RKO (cell line): ENCODE data around the gene SSBP4.
A peak's percentile ranks its signal among the peaks of the same experiment; 100 is the strongest.

ENCODE experiments used
- DNase-seq: peaks from one replicate; pipeline ENCODE4 v3.0.0-alpha.2; 2016; ENCODE audit warnings: low spot score

SSBP4 gene

GRCh38 chr19:18420930-18421329 is 1.7 kb downstream of the SSBP4 start:
- DNase-seq: no peak

GRCh38 chr19:18421371-18421959 is 2.3 kb downstream of the SSBP4 start:
- DNase-seq: no peak

GRCh38 chr19:18422530-18423191 is 3.5 kb downstream of the SSBP4 start:
- no peak for DNase-seq

- no peak for DNase-seq
Observed at GRCh38 chr19:18423258-18424020, 4.2 kb downstream of the SSBP4 start.

GRCh38 chr19:18424122-18424889 is 5.1 kb downstream of the SSBP4 start:
- DNase-seq: no peak

- no peak for DNase-seq
Observed at GRCh38 chr19:18424890-18425514, 5.8 kb downstream of the SSBP4 start.

GRCh38 chr19:18425515-18426415 is 6.6 kb downstream of the SSBP4 start:
- DNase-seq: peak; percentile 49

- DNase-seq: no peak
Observed at GRCh38 chr19:18426416-18426767, 7.2 kb downstream of the SSBP4 start.

- DNase-seq: no peak
Observed at GRCh38 chr19:18427080-18427742, 8.0 kb downstream of the SSBP4 start.

- no peak for DNase-seq
Observed at GRCh38 chr19:18427743-18428113, 8.5 kb downstream of the SSBP4 start.

- no peak for DNase-seq
Observed at GRCh38 chr19:18428173-18428786, 9.1 kb downstream of the SSBP4 start.

- no peak for DNase-seq
Observed at GRCh38 chr19:18428787-18429674, 9.8 kb downstream of the SSBP4 start.

- DNase-seq: no peak
Observed at GRCh38 chr19:18429717-18430416, 10.7 kb downstream of the SSBP4 start.

GRCh38 chr19:18430417-18431144 is 11.4 kb downstream of the SSBP4 start:
- no peak for DNase-seq

GRCh38 chr19:18431351-18432197 is 12.4 kb downstream of the SSBP4 start:
- no peak for DNase-seq

GRCh38 chr19:18432275-18433014 is 13.2 kb downstream of the SSBP4 start:
- DNase-seq: no peak
